ENCODE data around the gene LDLR.
"Not testable (repeated sequence)": the region's sequence is repeated elsewhere in the genome, so short reads cannot be mapped to it uniquely, and the experiment has no call there.

- TF ChIP-seq EZH2 (IDR thresholded peaks at IDR 0.05); POLR2AphosphoS5 (IDR thresholded peaks at IDR 0.05; ENCODE audit: borderline replicate concordance, low read depth, low read length); FOXP2 (optimal IDR thresholded peaks at IDR 0.05; ENCODE audit: control extremely low read depth, extremely low read length, insufficient read depth): not testable (repeated sequence)
These were observed 8.1 kb downstream of the LDLR start for GRCh38 chr19:11097367-11097766.
